ENCODE data around the gene CCDC51.

The CCDC51 gene

DNA sequence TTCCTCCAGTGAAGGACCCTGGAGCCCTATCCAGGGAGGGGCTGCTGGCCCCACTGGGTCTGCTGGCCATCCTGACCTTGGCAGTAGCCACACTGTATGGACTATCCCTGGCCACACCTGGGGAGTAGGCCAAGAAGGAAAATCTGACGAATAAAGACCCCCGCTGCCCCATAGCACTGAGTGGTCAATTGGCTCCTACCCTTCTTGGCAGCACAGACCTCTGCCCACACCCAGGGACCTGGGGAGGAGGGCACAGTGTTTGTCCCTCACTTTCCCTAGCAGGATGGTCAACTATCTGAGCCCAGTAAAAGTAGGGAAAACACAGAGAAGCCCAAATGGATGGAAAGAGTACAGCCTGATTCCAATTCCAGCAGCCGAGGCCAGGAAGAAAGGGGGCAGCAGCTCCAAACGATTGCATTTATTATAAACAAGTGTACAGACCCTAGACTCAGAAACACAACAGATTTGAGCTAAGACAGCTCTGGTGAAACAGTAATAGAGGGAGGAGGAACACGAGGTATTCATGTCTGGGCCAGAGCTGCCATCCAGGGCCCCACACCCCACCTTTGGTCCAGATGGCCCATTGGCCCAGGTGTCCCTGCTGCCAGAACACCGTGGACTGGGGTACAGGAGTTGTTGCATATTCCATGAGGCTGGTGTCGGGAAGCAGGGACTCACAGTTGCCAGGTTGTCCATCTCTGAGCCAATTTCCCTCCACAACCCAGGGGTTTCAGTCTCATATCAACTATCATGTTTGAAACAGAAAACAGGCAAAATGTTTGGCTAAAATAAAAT, 27.8 kb upstream of the CCDC51 start:
- ATAC-seq, result no peak
- no peak for TF ChIP-seq ZFP30 (CRISPR knock-in tag; IDR thresholded peaks at IDR 0.05)
- no peak for TF ChIP-seq ESRRG (CRISPR knock-in tag; IDR thresholded peaks at IDR 0.05)
- no peak for TF ChIP-seq TCF4 (CRISPR knock-in tag; IDR thresholded peaks at IDR 0.05; ENCODE audit: borderline replicate concordance)
- no peak for TF ChIP-seq ZNF70 (CRISPR knock-in tag; IDR thresholded peaks at IDR 0.05)
- TF ChIP-seq, protein P1, sequence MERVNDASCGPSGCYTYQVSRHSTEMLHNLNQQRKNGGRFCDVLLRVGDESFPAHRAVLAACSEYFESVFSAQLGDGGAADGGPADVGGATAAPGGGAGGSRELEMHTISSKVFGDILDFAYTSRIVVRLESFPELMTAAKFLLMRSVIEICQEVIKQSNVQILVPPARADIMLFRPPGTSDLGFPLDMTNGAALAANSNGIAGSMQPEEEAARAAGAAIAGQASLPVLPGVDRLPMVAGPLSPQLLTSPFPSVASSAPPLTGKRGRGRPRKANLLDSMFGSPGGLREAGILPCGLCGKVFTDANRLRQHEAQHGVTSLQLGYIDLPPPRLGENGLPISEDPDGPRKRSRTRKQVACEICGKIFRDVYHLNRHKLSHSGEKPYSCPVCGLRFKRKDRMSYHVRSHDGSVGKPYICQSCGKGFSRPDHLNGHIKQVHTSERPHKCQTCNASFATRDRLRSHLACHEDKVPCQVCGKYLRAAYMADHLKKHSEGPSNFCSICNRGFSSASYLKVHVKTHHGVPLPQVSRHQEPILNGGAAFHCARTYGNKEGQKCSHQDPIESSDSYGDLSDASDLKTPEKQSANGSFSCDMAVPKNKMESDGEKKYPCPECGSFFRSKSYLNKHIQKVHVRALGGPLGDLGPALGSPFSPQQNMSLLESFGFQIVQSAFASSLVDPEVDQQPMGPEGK (CRISPR knock-in tag; IDR thresholded peaks at IDR 0.05; ENCODE audit: borderline replicate concordance), result no peak
- no peak for TF ChIP-seq PPARA (CRISPR knock-in tag; IDR thresholded peaks at IDR 0.05; ENCODE audit: borderline replicate concordance)
- TF ChIP-seq ARNTL (CRISPR knock-in tag; IDR thresholded peaks at IDR 0.05; ENCODE audit: borderline replicate concordance, low read depth), result no peak
- TF ChIP-seq, protein P2, sequence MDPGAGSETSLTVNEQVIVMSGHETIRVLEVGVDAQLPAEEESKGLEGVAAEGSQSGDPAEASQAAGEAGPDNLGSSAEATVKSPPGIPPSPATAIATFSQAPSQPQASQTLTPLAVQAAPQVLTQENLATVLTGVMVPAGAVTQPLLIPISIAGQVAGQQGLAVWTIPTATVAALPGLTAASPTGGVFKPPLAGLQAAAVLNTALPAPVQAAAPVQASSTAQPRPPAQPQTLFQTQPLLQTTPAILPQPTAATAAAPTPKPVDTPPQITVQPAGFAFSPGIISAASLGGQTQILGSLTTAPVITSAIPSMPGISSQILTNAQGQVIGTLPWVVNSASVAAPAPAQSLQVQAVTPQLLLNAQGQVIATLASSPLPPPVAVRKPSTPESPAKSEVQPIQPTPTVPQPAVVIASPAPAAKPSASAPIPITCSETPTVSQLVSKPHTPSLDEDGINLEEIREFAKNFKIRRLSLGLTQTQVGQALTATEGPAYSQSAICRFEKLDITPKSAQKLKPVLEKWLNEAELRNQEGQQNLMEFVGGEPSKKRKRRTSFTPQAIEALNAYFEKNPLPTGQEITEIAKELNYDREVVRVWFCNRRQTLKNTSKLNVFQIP (CRISPR knock-in tag; IDR thresholded peaks at IDR 0.05; ENCODE audit: borderline replicate concordance, low read depth), result no peak

DNA sequence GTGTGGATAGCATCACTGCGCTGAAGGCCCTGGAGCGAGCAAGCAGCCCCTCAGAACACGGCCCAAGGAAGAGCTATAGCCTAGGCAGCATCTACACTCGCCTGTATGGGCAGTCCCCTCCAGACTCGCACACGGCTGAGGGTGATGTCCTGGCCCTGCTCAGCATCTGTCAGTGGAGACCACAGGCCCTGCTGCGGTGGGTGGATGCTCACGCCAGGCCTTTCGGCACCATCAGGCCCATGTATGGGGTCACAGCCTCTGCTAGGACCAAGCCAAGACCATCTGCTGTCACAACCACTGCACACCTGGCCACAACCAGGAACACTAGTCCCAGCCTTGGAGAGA, 27.2 kb upstream of the CCDC51 start:
- no peak for TF ChIP-seq ZFP3 (CRISPR knock-in tag; IDR thresholded peaks at IDR 0.05)
- TF ChIP-seq ARNTL (CRISPR knock-in tag; IDR thresholded peaks at IDR 0.05; ENCODE audit: borderline replicate concordance, low read depth), result no peak
- TF ChIP-seq, protein P1 (CRISPR knock-in tag; IDR thresholded peaks at IDR 0.05; ENCODE audit: borderline replicate concordance), result no peak
- TF ChIP-seq ZC3H10 (CRISPR knock-in tag; IDR thresholded peaks at IDR 0.05), result no peak
- no peak for TF ChIP-seq ZNF8 (CRISPR knock-in tag; IDR thresholded peaks at IDR 0.05)
- TF ChIP-seq, protein P3, sequence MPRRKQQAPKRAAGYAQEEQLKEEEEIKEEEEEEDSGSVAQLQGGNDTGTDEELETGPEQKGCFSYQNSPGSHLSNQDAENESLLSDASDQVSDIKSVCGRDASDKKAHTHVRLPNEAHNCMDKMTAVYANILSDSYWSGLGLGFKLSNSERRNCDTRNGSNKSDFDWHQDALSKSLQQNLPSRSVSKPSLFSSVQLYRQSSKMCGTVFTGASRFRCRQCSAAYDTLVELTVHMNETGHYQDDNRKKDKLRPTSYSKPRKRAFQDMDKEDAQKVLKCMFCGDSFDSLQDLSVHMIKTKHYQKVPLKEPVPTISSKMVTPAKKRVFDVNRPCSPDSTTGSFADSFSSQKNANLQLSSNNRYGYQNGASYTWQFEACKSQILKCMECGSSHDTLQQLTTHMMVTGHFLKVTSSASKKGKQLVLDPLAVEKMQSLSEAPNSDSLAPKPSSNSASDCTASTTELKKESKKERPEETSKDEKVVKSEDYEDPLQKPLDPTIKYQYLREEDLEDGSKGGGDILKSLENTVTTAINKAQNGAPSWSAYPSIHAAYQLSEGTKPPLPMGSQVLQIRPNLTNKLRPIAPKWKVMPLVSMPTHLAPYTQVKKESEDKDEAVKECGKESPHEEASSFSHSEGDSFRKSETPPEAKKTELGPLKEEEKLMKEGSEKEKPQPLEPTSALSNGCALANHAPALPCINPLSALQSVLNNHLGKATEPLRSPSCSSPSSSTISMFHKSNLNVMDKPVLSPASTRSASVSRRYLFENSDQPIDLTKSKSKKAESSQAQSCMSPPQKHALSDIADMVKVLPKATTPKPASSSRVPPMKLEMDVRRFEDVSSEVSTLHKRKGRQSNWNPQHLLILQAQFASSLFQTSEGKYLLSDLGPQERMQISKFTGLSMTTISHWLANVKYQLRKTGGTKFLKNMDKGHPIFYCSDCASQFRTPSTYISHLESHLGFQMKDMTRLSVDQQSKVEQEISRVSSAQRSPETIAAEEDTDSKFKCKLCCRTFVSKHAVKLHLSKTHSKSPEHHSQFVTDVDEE (CRISPR knock-in tag; IDR thresholded peaks at IDR 0.05), result no peak
- TF ChIP-seq, protein P2 (CRISPR knock-in tag; IDR thresholded peaks at IDR 0.05; ENCODE audit: borderline replicate concordance, low read depth), result no peak
- TF ChIP-seq, protein P4, sequence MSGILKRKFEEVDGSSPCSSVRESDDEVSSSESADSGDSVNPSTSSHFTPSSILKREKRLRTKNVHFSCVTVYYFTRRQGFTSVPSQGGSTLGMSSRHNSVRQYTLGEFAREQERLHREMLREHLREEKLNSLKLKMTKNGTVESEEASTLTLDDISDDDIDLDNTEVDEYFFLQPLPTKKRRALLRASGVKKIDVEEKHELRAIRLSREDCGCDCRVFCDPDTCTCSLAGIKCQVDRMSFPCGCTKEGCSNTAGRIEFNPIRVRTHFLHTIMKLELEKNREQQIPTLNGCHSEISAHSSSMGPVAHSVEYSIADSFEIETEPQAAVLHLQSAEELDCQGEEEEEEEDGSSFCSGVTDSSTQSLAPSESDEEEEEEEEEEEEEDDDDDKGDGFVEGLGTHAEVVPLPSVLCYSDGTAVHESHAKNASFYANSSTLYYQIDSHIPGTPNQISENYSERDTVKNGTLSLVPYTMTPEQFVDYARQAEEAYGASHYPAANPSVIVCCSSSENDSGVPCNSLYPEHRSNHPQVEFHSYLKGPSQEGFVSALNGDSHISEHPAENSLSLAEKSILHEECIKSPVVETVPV (CRISPR knock-in tag; IDR thresholded peaks at IDR 0.05), result no peak
- TF ChIP-seq ZNF70 (CRISPR knock-in tag; IDR thresholded peaks at IDR 0.05), result no peak
- TF ChIP-seq TOX (CRISPR knock-in tag; IDR thresholded peaks at IDR 0.05; ENCODE audit: borderline replicate concordance), result no peak
- TF ChIP-seq SNAI2 (CRISPR knock-in tag; IDR thresholded peaks at IDR 0.05), result no peak
- no peak for TF ChIP-seq ESRRG (CRISPR knock-in tag; IDR thresholded peaks at IDR 0.05)
- no peak for TF ChIP-seq BACH2 (CRISPR knock-in tag; IDR thresholded peaks at IDR 0.05; ENCODE audit: borderline replicate concordance)
- no peak for TF ChIP-seq ZNF565 (CRISPR knock-in tag; conservative IDR thresholded peaks at IDR 0.05; ENCODE audit: low read depth)
- no peak for TF ChIP-seq OSR1 (CRISPR knock-in tag; IDR thresholded peaks at IDR 0.05)
- TF ChIP-seq ZFP30 (CRISPR knock-in tag; IDR thresholded peaks at IDR 0.05), result no peak
- TF ChIP-seq, protein P5, sequence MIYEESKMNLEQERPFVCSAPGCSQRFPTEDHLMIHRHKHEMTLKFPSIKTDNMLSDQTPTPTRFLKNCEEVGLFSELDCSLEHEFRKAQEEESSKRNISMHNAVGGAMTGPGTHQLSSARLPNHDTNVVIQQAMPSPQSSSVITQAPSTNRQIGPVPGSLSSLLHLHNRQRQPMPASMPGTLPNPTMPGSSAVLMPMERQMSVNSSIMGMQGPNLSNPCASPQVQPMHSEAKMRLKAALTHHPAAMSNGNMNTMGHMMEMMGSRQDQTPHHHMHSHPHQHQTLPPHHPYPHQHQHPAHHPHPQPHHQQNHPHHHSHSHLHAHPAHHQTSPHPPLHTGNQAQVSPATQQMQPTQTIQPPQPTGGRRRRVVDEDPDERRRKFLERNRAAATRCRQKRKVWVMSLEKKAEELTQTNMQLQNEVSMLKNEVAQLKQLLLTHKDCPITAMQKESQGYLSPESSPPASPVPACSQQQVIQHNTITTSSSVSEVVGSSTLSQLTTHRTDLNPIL (CRISPR knock-in tag; IDR thresholded peaks at IDR 0.05; ENCODE audit: low read depth), result no peak
- TF ChIP-seq CSDC2 (CRISPR knock-in tag; IDR thresholded peaks at IDR 0.05), result no peak
- TF ChIP-seq TCF4 (CRISPR knock-in tag; IDR thresholded peaks at IDR 0.05; ENCODE audit: borderline replicate concordance), result no peak
- no peak for TF ChIP-seq GLIS3 (CRISPR knock-in tag; IDR thresholded peaks at IDR 0.05)
- no peak for ATAC-seq

All from SK-N-SH treated with all-trans-retinoic acid at 6 μM for 48 hours (cell line).